Measurements from ENCODE around the gene MINDY2. TPM values are rescaled to one million over a fixed set of nuclear protein-coding genes. Genes with fewer than 3 reads are reported as not detected.
A peak's percentile ranks its signal among the peaks of the same experiment; 100 is the strongest.

Gene MINDY2
- total and polyA plus RNA-seq, 10 of the 15 experiments (the other 5 are each of a cell fraction or from before 2014, with no cell fraction given) = 0.73 to 9.4 (median 3.3) TPM

DNA sequence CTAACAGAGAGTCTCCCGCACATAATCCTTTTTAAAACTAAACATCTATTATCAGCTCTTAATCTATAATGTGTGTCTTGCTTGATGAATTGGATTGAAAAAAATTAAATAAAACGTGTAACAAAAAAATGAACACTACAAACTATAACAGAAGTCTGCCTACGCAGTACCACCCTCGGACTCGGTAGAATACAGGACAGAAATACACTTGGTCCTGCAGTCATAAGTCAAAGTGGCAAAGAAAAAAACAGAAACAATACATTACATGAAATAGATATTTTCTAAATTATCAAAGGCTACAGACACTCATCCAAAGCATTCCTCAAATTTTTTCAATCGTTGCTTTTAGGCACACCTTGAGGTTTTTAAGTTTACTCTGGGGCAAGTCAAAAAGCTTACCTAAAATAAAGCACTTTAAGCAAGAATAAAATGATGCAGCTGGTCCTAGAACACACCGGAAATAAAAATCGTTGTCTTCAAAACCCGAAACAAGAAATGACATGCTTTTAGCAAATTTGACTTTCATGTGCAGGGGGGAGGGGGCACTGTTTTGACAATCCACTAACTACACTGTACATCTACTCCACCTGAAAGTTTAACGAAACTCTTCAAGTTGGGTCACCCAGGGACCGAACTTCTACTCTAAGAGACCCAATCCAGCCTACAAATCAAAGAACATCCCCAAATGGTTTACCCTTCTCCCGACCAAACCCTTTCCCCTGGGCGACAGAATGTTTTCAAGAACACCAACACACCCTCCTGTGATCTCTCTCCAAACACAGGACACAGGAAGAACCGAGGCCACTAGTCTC lies 22.9 kb upstream of the MINDY2 start (continued):
- TF ChIP-seq JUNB (IDR thresholded peaks at IDR 0.05) (peak; percentile 44), CHD1 (IDR thresholded peaks at IDR 0.05; ENCODE audit: low read depth, low read length) (no peak), SP1 (IDR thresholded peaks at IDR 0.05; ENCODE audit: low read depth, low read length) (no peak), ATF7 (IDR thresholded peaks at IDR 0.05; ENCODE audit: low read depth) (peak; percentile 24; the same call in 1 of the 2 replicates), CHD2 (IDR thresholded peaks at IDR 0.05; ENCODE audit: borderline replicate concordance, low read depth, low read length) (0 out of 2 replicates have a peak, but pooled peaks have one; percentile 45), ETV6 (conservative IDR thresholded peaks at IDR 0.05 in 1 of 2, IDR thresholded peaks at IDR 0.05 in 1 of 2; ENCODE audit: borderline replicate concordance in 1 of 2, low read depth in 1 of 2) (peak in 1 of 2 experiments; percentile 85; a peak in 2 of 4 replicates), IRF4 (IDR thresholded peaks at IDR 0.05; ENCODE audit: low read depth, low read length) (0 out of 2 replicates have a peak, but pooled peaks have one; percentile 13), SIN3A (IDR thresholded peaks at IDR 0.05; ENCODE audit: low read depth, low read length) (peak; percentile 53; the same call in 1 of the 2 replicates), YY1 (IDR thresholded peaks at IDR 0.05; ENCODE audit: low read depth, low read length) (no peak), RUNX3 (IDR thresholded peaks at IDR 0.05; ENCODE audit: low read length) (no peak), REST (IDR thresholded peaks at IDR 0.05; ENCODE audit: low read depth, low read length) (no peak), CBFB (IDR thresholded peaks at IDR 0.05; ENCODE audit: low read depth) (no peak), PBX3 (IDR thresholded peaks at IDR 0.05; ENCODE audit: insufficient replicate concordance, low read depth, low read length) (no peak), ZNF274 (IDR thresholded peaks at IDR 0.05; ENCODE audit: insufficient read depth, insufficient read length) (no peak), FOS (IDR thresholded peaks at IDR 0.05; ENCODE audit: borderline replicate concordance, extremely low read depth, insufficient read length) (no peak), TCF12 (IDR thresholded peaks at IDR 0.05; ENCODE audit: low read depth, low read length) (no peak), IKZF2 (IDR thresholded peaks at IDR 0.05) (no peak), SREBF2 (IDR thresholded peaks at IDR 0.05; ENCODE audit: low read length) (no peak), DPF2 (IDR thresholded peaks at IDR 0.05) (no peak), HDGF (IDR thresholded peaks at IDR 0.05) (no peak)
- TF ChIP-seq, protein P1, sequence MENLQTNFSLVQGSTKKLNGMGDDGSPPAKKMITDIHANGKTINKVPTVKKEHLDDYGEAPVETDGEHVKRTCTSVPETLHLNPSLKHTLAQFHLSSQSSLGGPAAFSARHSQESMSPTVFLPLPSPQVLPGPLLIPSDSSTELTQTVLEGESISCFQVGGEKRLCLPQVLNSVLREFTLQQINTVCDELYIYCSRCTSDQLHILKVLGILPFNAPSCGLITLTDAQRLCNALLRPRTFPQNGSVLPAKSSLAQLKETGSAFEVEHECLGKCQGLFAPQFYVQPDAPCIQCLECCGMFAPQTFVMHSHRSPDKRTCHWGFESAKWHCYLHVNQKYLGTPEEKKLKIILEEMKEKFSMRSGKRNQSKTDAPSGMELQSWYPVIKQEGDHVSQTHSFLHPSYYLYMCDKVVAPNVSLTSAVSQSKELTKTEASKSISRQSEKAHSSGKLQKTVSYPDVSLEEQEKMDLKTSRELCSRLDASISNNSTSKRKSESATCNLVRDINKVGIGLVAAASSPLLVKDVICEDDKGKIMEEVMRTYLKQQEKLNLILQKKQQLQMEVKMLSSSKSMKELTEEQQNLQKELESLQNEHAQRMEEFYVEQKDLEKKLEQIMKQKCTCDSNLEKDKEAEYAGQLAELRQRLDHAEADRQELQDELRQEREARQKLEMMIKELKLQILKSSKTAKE (IDR thresholded peaks at IDR 0.05; ENCODE audit: low read depth, poor library complexity, severe bottlenecking) = peak; percentile 59

Data from GM12878 (cell line).